Coronary artery (tissue), 2 donors: ENCODE results near the gene JHY.

ENCODE experiments used
- DNase-seq: peaks from one replicate; pipeline ENCODE4 v3.0.0-alpha.2; 2017; ENCODE audit warnings: low spot score
- H3K27ac ChIP-seq, 2 donors: fragments of 200-600 bp; sonication (generic); one replicate each; pipeline ENCODE4 v1.5.1; 2016 to 2019
- H3K4me3 ChIP-seq: fragments of 200-600 bp; sonication (generic); 2 replicates; pipeline ENCODE4 v1.5.1; 2016; ENCODE audit warnings: mild to moderate bottlenecking, moderate library complexity
- TF ChIP-seq, protein P1 (sequence below): fragments of 200-600 bp; sonication (generic); IDR thresholded peaks from one replicate; pipeline ENCODE4 v1.5.1; 2019; ENCODE audit warnings: antibody characterized with exemption

Gene JHY

DNA sequence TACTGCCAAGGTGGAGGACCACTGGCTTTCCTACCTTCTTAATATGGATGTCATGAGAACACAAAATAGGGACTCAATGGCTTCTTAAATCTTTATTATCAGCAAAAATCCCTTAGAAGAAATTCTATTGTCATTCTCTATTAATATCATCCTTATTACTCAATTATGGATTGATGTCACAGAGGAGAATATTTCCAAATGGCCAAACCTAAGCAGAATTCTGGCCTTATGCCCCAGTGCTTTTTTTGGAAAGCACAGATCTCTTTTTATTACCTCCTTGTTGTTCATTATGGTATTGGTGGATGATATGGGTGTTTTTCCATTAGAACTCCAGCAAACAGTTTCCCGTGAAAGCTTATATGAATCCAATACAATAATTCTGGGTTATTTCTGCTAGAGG lies 34.4 kb upstream of the JHY start:
- TF ChIP-seq, protein P1, sequence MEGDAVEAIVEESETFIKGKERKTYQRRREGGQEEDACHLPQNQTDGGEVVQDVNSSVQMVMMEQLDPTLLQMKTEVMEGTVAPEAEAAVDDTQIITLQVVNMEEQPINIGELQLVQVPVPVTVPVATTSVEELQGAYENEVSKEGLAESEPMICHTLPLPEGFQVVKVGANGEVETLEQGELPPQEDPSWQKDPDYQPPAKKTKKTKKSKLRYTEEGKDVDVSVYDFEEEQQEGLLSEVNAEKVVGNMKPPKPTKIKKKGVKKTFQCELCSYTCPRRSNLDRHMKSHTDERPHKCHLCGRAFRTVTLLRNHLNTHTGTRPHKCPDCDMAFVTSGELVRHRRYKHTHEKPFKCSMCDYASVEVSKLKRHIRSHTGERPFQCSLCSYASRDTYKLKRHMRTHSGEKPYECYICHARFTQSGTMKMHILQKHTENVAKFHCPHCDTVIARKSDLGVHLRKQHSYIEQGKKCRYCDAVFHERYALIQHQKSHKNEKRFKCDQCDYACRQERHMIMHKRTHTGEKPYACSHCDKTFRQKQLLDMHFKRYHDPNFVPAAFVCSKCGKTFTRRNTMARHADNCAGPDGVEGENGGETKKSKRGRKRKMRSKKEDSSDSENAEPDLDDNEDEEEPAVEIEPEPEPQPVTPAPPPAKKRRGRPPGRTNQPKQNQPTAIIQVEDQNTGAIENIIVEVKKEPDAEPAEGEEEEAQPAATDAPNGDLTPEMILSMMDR: no peak
- no peak for DNase-seq
- Histone ChIP-seq H3K4me3 (no peak overlapping the region), H3K27ac (no peak overlapping the region)

DNA sequence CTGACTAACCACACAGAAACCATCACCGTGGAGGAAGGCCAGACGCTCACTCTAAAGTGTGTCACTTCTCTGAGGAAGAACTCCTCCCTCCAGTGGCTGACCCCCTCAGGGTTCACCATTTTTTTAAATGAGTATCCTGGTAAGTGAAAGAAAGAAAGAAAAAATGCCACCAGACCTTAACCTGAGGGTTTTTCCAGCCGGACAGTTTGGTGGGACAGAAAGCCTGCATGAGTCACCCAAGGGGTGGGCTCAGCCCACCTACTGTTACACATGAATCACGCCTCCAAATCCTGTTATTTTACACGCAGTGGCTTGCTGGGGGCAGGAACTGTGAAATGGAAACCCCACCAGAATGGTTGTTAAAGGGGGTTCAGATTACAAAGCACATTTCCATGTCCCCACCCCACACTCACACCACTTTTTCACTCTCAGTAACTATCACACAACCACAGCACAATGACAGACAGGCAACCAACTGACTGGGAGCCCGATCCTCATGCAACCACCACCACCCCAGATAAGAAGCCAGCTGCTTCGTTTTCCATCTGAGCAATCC lies 32.4 kb upstream of the JHY start:
- no peak overlapping the region for H3K4me3 ChIP-seq
- TF ChIP-seq, protein P1: no peak
- DNase-seq: no peak
- H3K27ac ChIP-seq: no peak overlapping the region

DNA sequence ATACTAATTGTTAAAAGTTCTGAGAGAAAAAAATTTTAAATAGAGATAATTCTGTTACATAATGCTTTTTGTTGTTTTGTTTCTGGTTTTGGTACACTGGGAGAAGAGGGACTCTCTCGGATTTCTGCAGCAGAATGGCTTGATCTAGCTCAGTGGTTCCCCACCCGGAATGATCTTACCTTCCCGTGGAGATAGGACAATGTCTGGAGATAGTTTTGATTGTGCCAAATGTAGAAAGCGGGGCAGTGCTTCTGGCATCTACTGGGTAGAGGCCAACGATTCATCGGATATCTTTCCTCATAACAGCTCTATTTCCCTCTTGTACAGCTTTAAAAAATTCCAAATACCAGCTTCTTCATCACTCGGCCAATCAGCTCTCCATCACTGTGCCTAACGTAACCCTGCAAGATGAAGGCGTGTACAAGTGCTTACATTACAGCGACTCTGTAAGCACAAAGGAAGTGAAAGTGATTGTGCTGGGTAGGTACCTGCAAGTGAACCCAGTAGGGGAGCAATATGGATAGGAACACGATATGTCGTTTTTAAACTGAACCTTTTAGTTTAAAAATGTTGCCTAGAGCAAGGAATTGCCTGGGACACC lies 31.1 kb upstream of the JHY start:
- TF ChIP-seq, protein P1: no peak
- Histone ChIP-seq H3K4me3 (no peak overlapping the region), H3K27ac (no peak overlapping the region)
- no peak for DNase-seq

DNA sequence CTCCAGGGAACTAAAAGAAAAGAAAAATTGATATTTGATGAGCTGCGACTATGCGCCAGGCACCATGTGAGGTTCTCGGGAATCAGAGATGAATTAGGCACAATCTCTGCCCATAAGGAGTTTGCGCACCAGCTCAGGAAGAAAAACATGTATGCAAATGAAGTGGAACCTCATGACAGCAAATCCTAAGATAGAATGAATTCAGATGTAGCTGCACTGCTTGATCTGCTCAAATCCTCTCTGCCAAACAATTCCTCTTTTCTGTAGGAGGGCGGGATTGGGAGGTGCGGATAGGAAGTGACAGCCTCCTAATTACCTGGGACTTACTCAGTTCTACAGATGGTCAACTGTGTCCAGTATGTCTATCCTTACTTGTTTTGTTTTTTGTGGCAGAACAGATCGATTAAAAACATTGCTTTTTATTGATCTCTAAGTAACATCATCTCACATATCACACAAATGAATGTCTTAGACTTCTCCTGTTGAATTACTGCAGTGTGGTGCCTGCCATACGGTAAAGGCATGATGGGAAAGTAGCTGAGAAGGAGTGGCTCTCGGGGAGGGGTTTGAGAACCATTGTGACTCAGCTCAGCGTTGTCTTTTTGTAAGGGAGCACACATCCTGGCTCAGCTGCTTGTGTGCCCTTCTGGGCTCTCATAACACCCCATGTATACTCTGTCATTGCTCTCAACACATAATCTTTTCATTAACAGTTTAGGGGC lies 30.3 kb upstream of the JHY start:
- DNase-seq: no peak
- H3K27ac ChIP-seq: no peak overlapping the region
- TF ChIP-seq, protein P1: no peak
- no peak overlapping the region for H3K4me3 ChIP-seq

DNA sequence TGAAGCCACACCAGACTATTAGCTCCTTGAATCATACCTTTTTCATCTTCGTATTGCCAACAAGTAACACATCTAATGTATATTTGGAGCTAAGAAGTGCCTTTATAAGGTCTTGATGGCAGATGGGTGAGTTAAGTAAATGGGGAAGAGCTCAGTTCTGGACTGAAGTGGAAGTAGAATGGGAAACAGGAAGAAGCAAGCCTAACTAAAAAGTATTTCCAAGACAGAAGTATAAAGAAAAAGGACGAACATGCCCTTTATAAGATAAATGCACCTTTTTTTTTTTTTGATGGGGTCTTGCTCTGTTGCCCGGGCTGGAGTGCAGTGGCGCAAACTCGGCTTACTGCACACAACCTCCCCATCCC lies 29.8 kb upstream of the JHY start:
- TF ChIP-seq, protein P1: no peak
- Histone ChIP-seq H3K4me3 (no peak overlapping the region), H3K27ac (no peak overlapping the region)
- no peak for DNase-seq

DNA sequence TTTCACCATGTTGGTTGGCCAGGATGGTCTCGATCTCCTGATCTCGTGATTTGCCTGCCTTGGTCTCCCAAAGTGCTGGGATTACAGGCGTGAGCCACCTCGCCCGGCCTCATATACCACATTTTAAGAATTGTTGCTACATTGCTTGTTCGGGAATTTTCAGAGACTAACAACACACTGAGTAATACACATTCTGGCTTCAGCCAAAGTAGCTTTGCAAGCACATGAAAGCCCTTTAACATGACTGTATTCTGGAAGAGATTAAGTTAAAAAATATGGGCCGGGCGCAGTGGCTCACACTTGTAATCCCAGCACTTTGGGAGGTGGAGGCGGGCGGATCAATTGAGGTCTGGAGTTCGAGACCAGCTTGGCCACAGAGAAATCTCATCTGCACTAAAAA lies 29.3 kb upstream of the JHY start:
- Histone ChIP-seq H3K4me3 (no peak overlapping the region), H3K27ac (no peak overlapping the region)
- no peak for DNase-seq
- TF ChIP-seq, protein P1: no peak

DNA sequence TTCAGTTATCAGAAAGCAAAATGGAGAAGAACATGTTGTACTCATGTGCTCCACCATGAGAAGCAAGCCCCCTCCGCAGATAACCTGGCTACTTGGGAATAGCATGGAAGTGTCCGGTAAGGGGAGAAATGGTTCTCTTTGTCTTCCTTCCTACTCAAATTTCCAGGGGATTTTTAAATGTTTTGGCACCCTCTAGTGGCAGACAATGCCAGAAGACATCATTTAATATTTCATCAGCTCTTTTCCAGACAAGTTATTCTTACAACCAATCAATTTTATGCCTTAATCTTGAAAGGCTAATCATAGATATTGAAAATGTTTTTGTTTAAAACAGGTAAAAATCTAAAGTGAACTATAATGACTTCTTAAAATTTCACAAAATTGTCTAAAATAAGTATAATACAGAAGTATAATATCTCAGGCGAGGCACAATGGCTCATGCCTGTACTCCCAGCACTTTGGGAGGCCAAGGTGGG lies 28.6 kb upstream of the JHY start:
- DNase-seq: no peak
- Histone ChIP-seq H3K4me3 (no peak overlapping the region), H3K27ac (no peak overlapping the region)
- TF ChIP-seq, protein P1: peak; percentile 41
